Gastroesophageal sphincter (tissue), 4 donors: Measurements from ENCODE around the gene BTRC. TPM values are rescaled to one million over a fixed set of nuclear protein-coding genes. Genes with fewer than 3 reads are reported as not detected.

Experiments
- ATAC-seq: fragments of 150-250 bp; one replicate; pipeline ENCODE4 v1.9.1; 2016; ENCODE audit warnings: mild to moderate bottlenecking, moderate library complexity
- H3K27ac ChIP-seq, 4 donors: fragments of 200-600 bp; sonication (generic) in 3 of 4; 1 replicate in 3 of 4; 2 replicates in 1 of 4; pipeline ENCODE4 v1.5.1; 2016 to 2019
- H3K27me3 ChIP-seq: fragments of 200-600 bp; sonication (generic); one replicate; pipeline ENCODE4 v1.5.1; 2019
- H3K36me3 ChIP-seq, 2 donors: fragments of 200-600 bp; sonication (generic); one replicate each; pipeline ENCODE4 v1.5.1; 2019; ENCODE audit warnings: control low read depth in 1 of 2
- H3K4me1 ChIP-seq, 3 donors: fragments of 200-600 bp; sonication (generic); 1 replicate in 2 of 3; 2 replicates in 1 of 3; pipeline ENCODE4 v1.5.1; 2016 to 2019; ENCODE audit warnings: control low read depth in 2 of 3
- H3K4me3 ChIP-seq, 2 donors: fragments of 200-600 bp; sonication (generic); one replicate each; pipeline ENCODE4 v1.5.1; 2019; ENCODE audit warnings: mild to moderate bottlenecking in 1 of 2, moderate library complexity in 1 of 2
- H3K9me3 ChIP-seq, 3 donors: fragments of 200-600 bp; sonication (generic); one replicate each; pipeline ENCODE4 v1.5.1; 2017 to 2019; ENCODE audit warnings: control low read depth in 2 of 3
- EP300 ChIP-seq: sonication (generic); formaldehyde crosslinking; IDR thresholded peaks from one replicate; pipeline ENCODE4 v1.6.1; 2017; ENCODE audit warnings: antibody characterized with exemption, mild to moderate bottlenecking
- POLR2A ChIP-seq, 2 donors: fragments of 450-650 bp; IDR thresholded peaks; one replicate each; pipeline ENCODE4 v1.6.1; 2017; ENCODE audit warnings: antibody characterized with exemption in 2 of 2, mild to moderate bottlenecking in 2 of 2, moderate library complexity in 1 of 2
- POLR2AphosphoS5 ChIP-seq: sonication (generic); formaldehyde crosslinking; IDR thresholded peaks from one replicate; pipeline ENCODE4 v1.6.1; 2017; ENCODE audit warnings: antibody characterized with exemption
- WGBS, 2 donors: methylation state at CpG; one replicate each; pipeline ENCODE4 v1.1.5; 2018; ENCODE audit warnings: low coverage in 1 of 2; 5-methylcytosine and 5-hydroxymethylcytosine counted together
- total RNA-seq, 4 donors: library from RNA; depleted of rRNA; stranded (reverse); fragments of >200 nt; gene quantifications; one replicate each; pipeline ENCODE4 v1.1.0, GENCODE V29; 2016
- TF ChIP-seq, protein P1 (sequence below), 4 experiments: fragments of 200-600 bp in 2 of 4; fragments of 450-650 bp in 2 of 4; sonication (generic) in 1 of 4; IDR thresholded peaks; one replicate each; pipeline ENCODE4 v1.5.1; 2017 to 2019; ENCODE audit warnings: antibody characterized with exemption in 4 of 4, mild to moderate bottlenecking in 2 of 4, moderate library complexity in 2 of 4

The BTRC gene
- total RNA-seq, 4 donors from 2014 or later = 9.0 to 15.6 (median 14.1) TPM

DNA sequence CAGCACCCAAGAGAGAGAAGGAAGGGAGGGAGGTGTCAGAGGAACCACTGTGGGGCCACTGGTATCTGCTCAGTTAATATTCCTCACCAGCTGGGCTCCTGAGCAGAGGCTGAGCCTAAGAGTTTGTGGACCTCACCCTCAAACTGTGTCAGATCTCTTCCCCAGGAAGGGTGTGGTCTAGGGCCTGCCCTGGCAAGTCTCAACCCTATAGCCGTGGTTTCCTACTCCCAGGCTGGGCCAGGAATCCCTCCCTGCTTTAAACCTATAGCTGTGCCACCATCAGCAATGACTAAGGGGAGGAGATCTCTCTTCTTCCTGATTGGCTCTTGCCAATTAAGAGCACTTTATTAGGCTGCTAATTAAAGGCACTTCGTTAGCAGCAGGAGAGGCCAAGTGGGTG is 204.2 kb downstream of the BTRC start:
- no peak for ATAC-seq
- H3K27me3 ChIP-seq = peaks cover 35% of the 10 kb centered on the region
- WGBS, 2 donors = no CpG with 5 or more reads among the region's 2 CpGs
- no peaks in the 10 kb centered on the region for H3K9me3 ChIP-seq
- peaks cover 0 to 28% of the 10 kb centered on the region in 2 donors for H3K36me3 ChIP-seq
- no peaks in the 10 kb centered on the region for H3K4me1 ChIP-seq
- TF ChIP-seq, protein P1, sequence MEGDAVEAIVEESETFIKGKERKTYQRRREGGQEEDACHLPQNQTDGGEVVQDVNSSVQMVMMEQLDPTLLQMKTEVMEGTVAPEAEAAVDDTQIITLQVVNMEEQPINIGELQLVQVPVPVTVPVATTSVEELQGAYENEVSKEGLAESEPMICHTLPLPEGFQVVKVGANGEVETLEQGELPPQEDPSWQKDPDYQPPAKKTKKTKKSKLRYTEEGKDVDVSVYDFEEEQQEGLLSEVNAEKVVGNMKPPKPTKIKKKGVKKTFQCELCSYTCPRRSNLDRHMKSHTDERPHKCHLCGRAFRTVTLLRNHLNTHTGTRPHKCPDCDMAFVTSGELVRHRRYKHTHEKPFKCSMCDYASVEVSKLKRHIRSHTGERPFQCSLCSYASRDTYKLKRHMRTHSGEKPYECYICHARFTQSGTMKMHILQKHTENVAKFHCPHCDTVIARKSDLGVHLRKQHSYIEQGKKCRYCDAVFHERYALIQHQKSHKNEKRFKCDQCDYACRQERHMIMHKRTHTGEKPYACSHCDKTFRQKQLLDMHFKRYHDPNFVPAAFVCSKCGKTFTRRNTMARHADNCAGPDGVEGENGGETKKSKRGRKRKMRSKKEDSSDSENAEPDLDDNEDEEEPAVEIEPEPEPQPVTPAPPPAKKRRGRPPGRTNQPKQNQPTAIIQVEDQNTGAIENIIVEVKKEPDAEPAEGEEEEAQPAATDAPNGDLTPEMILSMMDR (IDR thresholded peaks at IDR 0.05) = no peak
- no peak overlapping the region for H3K4me3 ChIP-seq
- no peak overlapping the region for H3K27ac ChIP-seq

DNA sequence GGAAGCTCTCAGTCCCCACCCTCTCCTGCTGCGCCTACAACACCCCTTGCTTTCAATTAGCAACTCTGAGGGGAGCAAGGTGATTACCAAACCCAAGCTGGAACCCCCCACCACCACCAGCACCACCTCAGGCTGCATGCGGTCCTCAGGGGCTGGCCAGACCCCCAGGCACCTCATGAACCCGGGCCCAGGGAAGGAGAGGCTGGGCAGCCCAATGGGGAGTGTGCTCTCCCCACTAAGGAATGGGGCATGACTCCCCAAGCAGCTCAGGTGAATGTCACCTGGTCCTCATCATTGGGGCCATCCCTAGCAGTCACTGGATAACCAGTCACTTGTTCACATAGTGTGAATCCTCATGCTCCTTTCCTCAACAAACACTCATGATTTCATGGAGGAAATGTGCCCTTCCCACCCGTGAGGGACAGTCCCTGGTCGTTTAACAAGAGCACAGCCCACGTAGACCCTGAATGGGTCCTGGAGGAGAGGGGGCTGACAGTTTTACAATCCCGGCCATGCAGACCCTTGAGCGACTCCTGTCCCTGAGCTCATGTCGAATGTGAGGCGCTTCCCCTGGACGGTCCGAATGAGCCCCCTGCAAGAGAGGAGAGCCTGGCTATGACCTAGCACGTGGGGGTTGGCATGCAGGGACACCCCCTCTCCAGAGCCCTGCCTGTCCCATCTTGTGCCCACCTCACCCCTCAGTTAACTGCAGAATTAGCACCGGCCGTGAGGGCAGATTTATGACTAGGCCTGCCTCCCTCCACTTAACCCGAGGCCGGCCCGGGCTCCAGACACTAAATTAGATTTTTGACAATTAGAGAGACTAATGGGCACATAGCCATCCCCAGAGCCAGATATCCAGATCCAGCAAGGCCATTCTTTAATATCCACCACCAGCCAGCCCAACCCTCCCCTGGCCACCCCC is 205.0 kb downstream of the BTRC start:
- TF ChIP-seq EP300 = no peak
- TF ChIP-seq, protein P1 (IDR thresholded peaks at IDR 0.05) = no peak
- TF ChIP-seq POLR2A (IDR thresholded peaks at IDR 0.05) = no peak
- no peak for TF ChIP-seq POLR2AphosphoS5
- WGBS, 2 donors = 53 to 70% methylated on average over 4 to 9 of the region's 18 CpGs

DNA sequence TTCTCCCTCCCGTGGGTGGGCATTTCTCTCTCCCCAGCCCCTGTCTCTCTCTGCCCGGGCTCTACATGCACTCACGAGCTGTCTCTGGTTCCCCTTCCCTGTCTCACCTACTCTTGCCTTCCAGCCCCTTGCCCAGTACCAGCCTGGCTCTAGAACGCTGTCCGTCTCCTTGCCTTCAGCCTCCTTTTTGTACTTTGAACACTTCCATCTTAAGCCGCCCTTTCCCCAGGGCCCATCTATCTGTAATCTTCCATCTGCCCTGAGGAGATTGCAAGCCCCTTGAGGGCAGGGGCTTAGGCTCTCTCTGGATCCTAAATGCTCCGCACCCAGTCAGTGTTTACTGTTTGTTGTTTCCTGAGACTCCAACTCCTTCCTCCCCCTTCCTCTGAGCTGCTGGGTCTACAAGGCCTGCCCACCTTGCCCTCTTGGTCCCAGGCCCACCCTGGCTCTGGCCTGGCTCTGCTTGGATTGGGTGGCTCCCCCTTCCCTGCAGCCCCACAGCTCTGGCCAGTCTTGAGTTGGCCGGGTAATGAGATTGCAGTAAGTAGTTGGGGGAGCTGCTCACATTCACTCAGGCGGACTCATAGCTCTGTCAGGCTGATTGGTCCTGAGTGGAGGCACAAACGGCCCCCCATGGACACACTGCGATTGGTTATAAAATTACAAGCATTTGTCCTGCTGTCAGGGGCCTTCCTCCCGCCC is 205.8 kb downstream of the BTRC start:
- Histone ChIP-seq H3K4me1 (no peaks in the 10 kb centered on the region), H3K36me3 (peaks cover 0 to 13% of the 10 kb centered on the region in 2 donors), H3K4me3 (no peak overlapping the region), H3K9me3 (no peaks in the 10 kb centered on the region), H3K27ac (no peak overlapping the region), H3K27me3 (peaks cover 51% of the 10 kb centered on the region)
- ATAC-seq = no peak
- TF ChIP-seq, protein P1 (IDR thresholded peaks at IDR 0.05) = no peak
- TF ChIP-seq POLR2AphosphoS5 = no peak
- TF ChIP-seq EP300 = no peak
- TF ChIP-seq POLR2A (IDR thresholded peaks at IDR 0.05) = no peak
- 66 to 100% methylated on average over 2 to 7 of the region's 12 CpGs for WGBS, 2 donors

More for the DNA sequence above, 205.0 kb downstream of the BTRC start:
- no peak for ATAC-seq
- Histone ChIP-seq H3K4me1 (no peaks in the 10 kb centered on the region), H3K27ac (no peak overlapping the region), H3K4me3 (no peak overlapping the region), H3K36me3 (peaks cover 0 to 21% of the 10 kb centered on the region in 2 donors), H3K27me3 (peaks cover 42% of the 10 kb centered on the region), H3K9me3 (no peaks in the 10 kb centered on the region)

DNA sequence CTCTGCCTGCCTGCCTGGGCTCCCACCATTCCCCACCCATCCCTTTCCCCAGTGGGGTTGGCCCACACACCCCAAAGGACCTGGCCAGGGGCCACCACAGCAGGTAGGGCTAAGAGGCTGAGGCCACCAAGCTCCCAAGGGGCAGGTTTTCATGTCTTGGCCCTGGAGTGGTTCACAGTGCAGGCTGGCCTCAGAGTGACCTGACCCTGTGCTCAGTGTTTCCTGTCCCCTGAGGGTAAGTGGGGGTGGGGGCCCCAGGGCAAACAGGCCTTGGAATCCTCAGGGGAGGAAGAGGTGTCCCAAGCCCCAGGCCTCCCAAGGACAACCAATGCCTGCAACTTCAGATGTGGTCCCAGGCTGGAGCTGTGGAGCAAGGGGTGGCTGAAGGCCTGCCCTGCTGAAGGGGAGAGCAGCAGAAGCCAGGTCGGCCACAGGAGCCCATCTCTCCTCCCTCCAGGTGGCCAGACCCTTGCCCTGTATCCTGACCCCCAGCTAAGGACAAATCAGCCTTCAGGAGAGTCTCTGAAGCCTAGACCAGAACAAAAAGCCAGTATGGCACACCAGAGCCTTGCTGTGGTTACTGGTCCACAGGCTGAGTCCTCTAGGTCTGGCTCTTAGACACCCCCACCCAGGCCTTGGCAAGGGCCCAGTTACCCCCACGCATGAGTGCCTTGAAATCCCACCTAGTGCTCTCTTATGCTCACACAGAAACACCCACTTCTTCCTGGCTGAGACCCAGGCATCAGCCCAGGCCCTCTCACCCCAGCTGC is 206.5 kb downstream of the BTRC start:
- no peak for ATAC-seq
- Histone ChIP-seq H3K4me1 (no peaks in the 10 kb centered on the region), H3K4me3 (no peak overlapping the region), H3K27ac (no peak overlapping the region), H3K9me3 (no peaks in the 10 kb centered on the region), H3K27me3 (peaks cover 58% of the 10 kb centered on the region), H3K36me3 (peaks cover 0 to 5% of the 10 kb centered on the region in 2 donors)
- TF ChIP-seq, protein P1 (IDR thresholded peaks at IDR 0.05) = no peak
- TF ChIP-seq POLR2AphosphoS5 (no peak), POLR2A (IDR thresholded peaks at IDR 0.05) (no peak), EP300 (no peak)
- WGBS, 2 donors = 83% methylated on average over 1 of the region's 2 CpGs; no CpG with 5 or more reads in 1 of the 2 donors
